Stimulated activated effector memory CD8-positive, alpha-beta T cell treated with anti-CD3 and anti-CD28 coated beads, Interleukin-12 subunit alpha, Interleukin-12 subunit beta, amount 100 ng/mL, for 72 hours (primary cell): ENCODE results near the gene DGUOK.

Source experiments
- ATAC-seq: fragments of 150-1000 bp; cut with Tn5 transposase; 2 replicates; pipeline ENCODE4 v1.10.0; 2021
- DNase-seq, 2 donors: peaks; one replicate each; pipeline ENCODE4 v3.0.0; 2021 to 2022; ENCODE audit warnings: low spot score in 2 of 2
- H3K27ac Mint-ChIP-seq: one replicate; pipeline ENCODE4 v1.8.0; 2022; ENCODE audit warnings: mild to moderate bottlenecking, mixed read lengths
- H3K36me3 Mint-ChIP-seq: one replicate; pipeline ENCODE4 v1.8.0; 2022; ENCODE audit warnings: mild to moderate bottlenecking, mixed read lengths
- H3K4me1 Mint-ChIP-seq: one replicate; pipeline ENCODE4 v1.8.0; 2022; ENCODE audit warnings: mixed read lengths
- H3K4me3 Mint-ChIP-seq: one replicate; pipeline ENCODE4 v1.8.0; 2022; ENCODE audit warnings: mild to moderate bottlenecking, mixed read lengths
- H3K9me3 Mint-ChIP-seq: one replicate; pipeline ENCODE4 v1.8.0; 2022; ENCODE audit warnings: mixed read lengths

Gene DGUOK

GRCh38 chr2:73946215-73946614, 19.5 kb downstream of the DGUOK start:
- Mint-ChIP-seq H3K4me3 (no peak overlapping the region), H3K9me3 (no peaks in the 10 kb centered on the region), H3K4me1 (peaks cover 52% of the 10 kb centered on the region), H3K27ac (no peak overlapping the region), H3K36me3 (peaks cover 92% of the 10 kb centered on the region)
- DNase-seq (no peak), ATAC-seq (no peak)

DNA sequence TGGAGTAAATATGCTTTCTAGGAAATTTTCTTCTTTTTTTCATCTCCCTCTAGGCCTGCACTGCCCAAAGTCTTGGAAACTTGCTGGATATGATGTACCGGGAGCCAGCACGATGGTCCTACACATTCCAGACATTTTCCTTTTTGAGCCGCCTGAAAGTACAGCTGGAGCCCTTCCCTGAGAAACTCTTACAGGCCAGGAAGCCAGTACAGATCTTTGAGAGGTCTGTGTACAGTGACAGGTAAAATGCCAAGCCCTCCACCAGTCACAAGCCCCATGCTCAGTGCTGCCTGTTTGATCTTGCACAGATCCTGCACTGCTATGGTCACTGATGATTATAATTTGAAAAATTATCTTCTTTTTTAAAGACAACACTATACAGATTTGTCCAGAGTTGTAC, 20.0 kb downstream of the DGUOK start:
- peaks cover 52% of the 10 kb centered on the region for H3K4me1 Mint-ChIP-seq
- H3K4me3 Mint-ChIP-seq = no peak overlapping the region
- no peaks in the 10 kb centered on the region for H3K9me3 Mint-ChIP-seq
- H3K27ac Mint-ChIP-seq = no peak overlapping the region
- ATAC-seq = no peak
- peaks cover 92% of the 10 kb centered on the region for H3K36me3 Mint-ChIP-seq
- DNase-seq = no peak

GRCh38 chr2:73947412-73948018, 20.8 kb downstream of the DGUOK start:
- no peak for ATAC-seq
- no peak overlapping the region for H3K27ac Mint-ChIP-seq
- peaks cover 92% of the 10 kb centered on the region for H3K36me3 Mint-ChIP-seq
- no peak for DNase-seq
- no peaks in the 10 kb centered on the region for H3K9me3 Mint-ChIP-seq
- peaks cover 54% of the 10 kb centered on the region for H3K4me1 Mint-ChIP-seq
- no peak overlapping the region for H3K4me3 Mint-ChIP-seq

DNA sequence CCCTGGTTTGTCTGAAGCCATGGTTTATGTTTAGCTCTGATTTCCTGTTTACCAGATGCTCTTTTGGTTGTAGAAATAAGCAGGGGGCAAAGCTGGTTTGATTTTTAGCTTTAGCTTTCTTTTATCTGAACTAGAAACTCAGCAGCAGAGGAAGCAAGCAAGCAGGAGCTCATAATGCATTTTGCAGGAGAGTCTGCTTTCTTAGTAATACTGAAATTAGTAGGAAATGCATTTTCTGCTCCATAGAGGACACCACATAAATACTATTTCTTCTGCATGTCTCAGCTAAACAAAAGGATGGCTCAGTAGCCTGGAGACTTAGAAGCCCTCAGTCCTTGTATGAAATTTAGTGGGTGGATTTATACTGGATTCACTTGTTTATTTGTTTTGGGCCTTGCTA, 23.1 kb downstream of the DGUOK start:
- H3K9me3 Mint-ChIP-seq = no peaks in the 10 kb centered on the region
- ATAC-seq (no peak), DNase-seq (no peak)
- peaks cover 44% of the 10 kb centered on the region for H3K4me1 Mint-ChIP-seq
- H3K4me3 Mint-ChIP-seq = no peak overlapping the region
- H3K27ac Mint-ChIP-seq = peak overlapping the region; percentile 17
- H3K36me3 Mint-ChIP-seq = peaks cover 93% of the 10 kb centered on the region

DNA sequence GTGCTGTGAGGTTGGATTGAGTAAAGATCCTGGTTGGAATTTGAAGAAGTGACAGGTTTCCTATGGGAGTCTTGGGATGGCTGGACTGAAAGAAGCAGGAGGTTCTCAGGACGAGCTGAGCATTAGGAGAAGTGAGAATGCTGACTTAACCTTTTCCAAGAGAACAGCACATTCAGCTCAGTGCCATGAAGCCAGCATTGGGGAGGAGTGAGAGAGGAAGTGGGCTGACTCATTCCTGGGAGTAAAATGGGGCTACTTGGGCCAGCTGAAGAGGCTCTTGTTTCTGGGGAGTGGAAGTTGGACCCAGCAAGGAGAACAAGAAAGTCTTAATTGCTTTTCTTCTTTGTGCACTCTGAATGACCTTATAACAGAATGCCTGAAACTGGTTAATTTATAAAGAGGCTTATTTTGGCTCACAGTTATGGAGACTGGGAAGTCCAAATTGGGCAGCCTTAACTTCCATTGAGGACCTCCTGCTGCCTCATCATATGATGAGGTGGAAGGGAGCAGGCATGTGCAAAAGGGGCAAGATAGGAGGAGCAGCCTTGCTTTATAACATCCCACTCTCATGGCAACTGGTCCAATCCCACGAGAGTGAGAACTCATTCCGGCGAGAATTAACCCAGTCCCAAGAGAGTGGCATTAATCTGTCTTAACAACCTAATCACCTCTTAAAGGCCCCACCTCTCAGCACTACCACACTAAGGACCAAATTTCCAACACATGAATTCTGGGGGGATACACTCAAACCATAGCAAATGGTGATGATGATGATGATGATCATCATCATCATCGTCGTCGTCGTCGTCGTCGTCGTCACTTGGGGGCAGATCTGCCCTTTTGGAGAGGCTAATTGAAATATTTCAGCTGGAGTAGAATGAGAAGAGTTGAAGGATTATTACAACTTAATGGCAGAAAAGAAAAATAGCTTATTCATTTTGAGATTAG, 26.1 kb downstream of the DGUOK start:
- peaks cover 44% of the 10 kb centered on the region for H3K4me1 Mint-ChIP-seq
- ATAC-seq (no peak), DNase-seq (no peak)
- no peaks in the 10 kb centered on the region for H3K9me3 Mint-ChIP-seq
- no peak overlapping the region for H3K4me3 Mint-ChIP-seq
- peaks cover 100% of the 10 kb centered on the region for H3K36me3 Mint-ChIP-seq
- peak overlapping the region; percentile 70 for H3K27ac Mint-ChIP-seq

DNA sequence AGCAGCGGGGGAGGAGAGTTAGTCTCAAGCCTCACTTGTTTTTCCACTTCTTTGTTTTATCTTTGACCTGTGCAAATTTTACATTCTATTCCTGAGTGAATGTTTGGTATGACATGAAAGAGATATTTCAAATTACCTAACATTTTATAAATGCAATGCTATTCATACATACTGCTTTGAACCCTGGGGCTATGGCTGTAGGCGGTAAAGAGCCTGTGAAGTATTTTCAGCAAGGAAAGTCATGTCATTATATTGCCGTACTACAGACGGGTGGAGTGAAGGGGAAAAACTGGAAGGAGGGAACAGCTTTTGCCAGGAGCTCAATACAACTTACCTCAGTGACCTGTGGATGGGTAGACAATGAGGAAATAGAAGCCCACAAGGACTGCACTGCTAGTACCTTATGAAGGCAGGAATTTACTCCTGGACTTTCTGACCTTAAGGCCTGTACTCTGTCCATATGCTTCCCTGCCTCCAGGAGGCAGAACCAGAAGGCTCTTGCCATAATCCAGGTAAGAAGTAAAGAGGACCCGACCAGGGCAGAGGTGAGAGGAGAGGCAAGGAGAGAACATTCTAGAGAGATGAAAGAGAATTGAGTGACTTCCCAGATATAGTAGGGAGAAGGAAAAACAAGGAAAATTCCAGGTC, 29.7 kb downstream of the DGUOK start:
- ATAC-seq (no peak), DNase-seq (no peak)
- Mint-ChIP-seq H3K4me3 (no peak overlapping the region), H3K27ac (peak overlapping the region; percentile 58), H3K9me3 (no peaks in the 10 kb centered on the region), H3K4me1 (peaks cover 25% of the 10 kb centered on the region), H3K36me3 (peaks cover 90% of the 10 kb centered on the region)

DNA sequence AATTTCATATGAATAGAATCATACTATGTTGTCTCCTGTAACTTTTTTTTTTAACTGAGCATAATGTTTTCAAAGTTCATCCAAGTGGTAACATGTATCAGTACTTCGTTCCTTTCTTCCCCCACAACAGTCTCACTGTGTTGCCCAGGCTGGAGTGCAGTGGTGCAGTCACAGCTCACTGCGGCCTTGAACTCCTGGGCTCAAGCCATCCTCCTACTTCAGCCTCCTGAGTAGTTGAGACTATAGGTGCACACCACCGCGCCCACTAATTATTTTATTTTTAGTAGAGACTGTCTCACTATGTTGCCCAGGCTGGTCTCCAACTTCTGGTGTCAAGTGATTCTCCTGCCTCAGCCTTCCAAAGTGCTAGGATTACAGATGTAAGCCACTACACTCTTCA, 34.6 kb downstream of the DGUOK start:
- ATAC-seq = no peak
- H3K36me3 Mint-ChIP-seq = peaks cover 41% of the 10 kb centered on the region
- H3K9me3 Mint-ChIP-seq = peaks cover 7% of the 10 kb centered on the region
- no peak overlapping the region for H3K27ac Mint-ChIP-seq
- no peak overlapping the region for H3K4me3 Mint-ChIP-seq
- DNase-seq = no peak
- H3K4me1 Mint-ChIP-seq = peaks cover 34% of the 10 kb centered on the region

DNA sequence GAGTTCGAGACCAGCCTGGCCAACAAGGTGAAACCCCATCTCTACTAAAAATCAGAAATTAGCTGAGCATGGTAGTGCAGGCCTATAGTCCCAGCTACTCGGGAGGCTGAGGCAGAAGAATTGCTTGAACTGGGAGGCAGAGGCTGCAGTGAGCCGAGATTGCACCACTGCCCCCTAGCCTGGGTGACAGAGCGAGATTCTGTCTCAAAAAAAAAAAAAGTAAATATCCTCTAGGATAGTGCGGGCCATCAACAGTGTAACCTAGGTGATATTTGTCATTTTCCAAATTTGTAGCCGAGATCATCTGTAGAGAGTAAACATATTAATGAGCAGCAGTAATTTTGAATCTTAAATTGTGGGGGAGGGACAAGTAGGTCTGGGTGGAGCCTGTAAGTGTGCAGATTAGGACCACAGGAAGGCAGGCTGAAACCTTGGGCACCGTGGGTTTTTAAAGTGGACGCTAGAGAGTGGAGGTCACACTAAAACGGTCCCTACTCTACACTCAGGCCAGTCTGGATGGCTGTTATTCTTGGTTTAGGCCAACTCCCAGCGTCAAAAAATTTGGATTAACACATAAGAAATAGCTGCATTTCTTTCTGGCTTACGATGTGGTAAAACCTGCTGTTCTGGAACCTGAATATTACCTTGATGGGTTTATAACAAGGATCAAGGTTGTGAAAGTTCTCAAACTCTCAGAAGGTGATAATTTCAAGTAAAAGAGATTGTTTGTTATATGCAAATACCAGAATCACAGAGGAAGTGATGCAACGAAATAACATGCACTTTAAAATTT, 35.3 kb downstream of the DGUOK start:
- Mint-ChIP-seq H3K36me3 (peaks cover 33% of the 10 kb centered on the region), H3K9me3 (peaks cover 7% of the 10 kb centered on the region), H3K27ac (peak overlapping the region; percentile 9), H3K4me1 (peaks cover 29% of the 10 kb centered on the region), H3K4me3 (no peak overlapping the region)
- no peak for ATAC-seq
- no peak for DNase-seq

GRCh38 chr2:73962798-73963197, 36.1 kb downstream of the DGUOK start:
- H3K9me3 Mint-ChIP-seq = peaks cover 7% of the 10 kb centered on the region

DNA sequence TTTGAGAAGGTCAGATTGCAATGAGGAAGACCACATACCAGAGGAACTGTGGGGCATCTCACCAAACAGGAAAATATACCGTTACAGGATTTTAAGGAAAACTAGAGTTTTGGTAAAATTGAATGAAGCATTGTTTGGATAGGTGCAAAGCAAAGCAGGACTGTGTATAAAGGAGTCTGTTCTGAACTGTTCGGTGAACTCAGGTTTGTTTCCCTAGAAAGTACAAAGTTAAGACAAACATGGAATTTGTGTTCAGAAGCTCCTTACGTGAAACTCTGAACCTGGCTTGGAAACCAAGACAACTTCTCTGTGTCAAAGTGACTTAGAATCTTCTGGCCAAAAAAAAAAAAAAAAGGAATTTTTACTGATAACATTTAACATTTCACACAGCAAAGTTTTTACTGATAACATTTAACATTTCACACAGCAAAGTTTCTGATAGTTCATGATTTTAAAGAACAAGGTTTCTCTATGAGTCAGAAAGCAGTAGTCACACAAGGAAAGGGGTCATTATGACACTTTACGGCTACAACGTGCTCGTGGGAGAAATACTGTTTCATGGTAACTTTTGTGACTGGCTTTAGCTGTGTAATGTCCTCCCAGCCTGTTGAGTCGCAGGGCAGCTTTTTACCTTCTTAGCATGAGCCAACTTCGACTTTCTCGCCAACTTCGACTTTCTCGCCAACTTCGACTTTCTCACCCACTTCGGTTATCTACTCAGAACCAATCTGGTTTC, 36.9 kb downstream of the DGUOK start:
- DNase-seq (peak; percentile 20 to 69), ATAC-seq (peak; percentile 99)
- H3K27ac Mint-ChIP-seq = peak overlapping the region; percentile 55
- H3K9me3 Mint-ChIP-seq = peaks cover 7% of the 10 kb centered on the region
- H3K4me1 Mint-ChIP-seq = peaks cover 33% of the 10 kb centered on the region
- peak overlapping the region; percentile 47 for H3K4me3 Mint-ChIP-seq
- H3K36me3 Mint-ChIP-seq = peaks cover 18% of the 10 kb centered on the region

More at GRCh38 chr2:73962798-73963197, 36.1 kb downstream of the DGUOK start:
- DNase-seq (no peak), ATAC-seq (no peak)
- Mint-ChIP-seq H3K27ac (peak overlapping the region; percentile 9), H3K4me1 (peaks cover 29% of the 10 kb centered on the region), H3K4me3 (peak overlapping the region; percentile 47), H3K36me3 (peaks cover 26% of the 10 kb centered on the region)

GRCh38 chr2:73964223-73964622, 37.5 kb downstream of the DGUOK start:
- H3K27ac Mint-ChIP-seq = peak overlapping the region; percentile 55
- H3K4me1 Mint-ChIP-seq = peaks cover 34% of the 10 kb centered on the region
- H3K9me3 Mint-ChIP-seq = peaks cover 7% of the 10 kb centered on the region
- no peak for DNase-seq
- peak; percentile 46 for ATAC-seq
- H3K36me3 Mint-ChIP-seq = peaks cover 11% of the 10 kb centered on the region
- H3K4me3 Mint-ChIP-seq = peak overlapping the region; percentile 47

GRCh38 chr2:73965053-73965452, 38.4 kb downstream of the DGUOK start:
- Mint-ChIP-seq H3K36me3 (peaks cover 3% of the 10 kb centered on the region), H3K4me3 (peak overlapping the region; percentile 47), H3K27ac (peak overlapping the region; percentile 55)

GRCh38 chr2:73968357-73968937, 41.8 kb downstream of the DGUOK start:
- ATAC-seq (no peak), DNase-seq (no peak)
- Mint-ChIP-seq H3K4me3 (no peak overlapping the region), H3K27ac (no peak overlapping the region), H3K36me3 (peaks cover 6% of the 10 kb centered on the region), H3K9me3 (no peaks in the 10 kb centered on the region), H3K4me1 (peaks cover 48% of the 10 kb centered on the region)

More at GRCh38 chr2:73965053-73965452, 38.4 kb downstream of the DGUOK start:
- no peak for ATAC-seq
- DNase-seq = no peak
- Mint-ChIP-seq H3K9me3 (peaks cover 7% of the 10 kb centered on the region), H3K4me1 (peaks cover 39% of the 10 kb centered on the region)

DNA sequence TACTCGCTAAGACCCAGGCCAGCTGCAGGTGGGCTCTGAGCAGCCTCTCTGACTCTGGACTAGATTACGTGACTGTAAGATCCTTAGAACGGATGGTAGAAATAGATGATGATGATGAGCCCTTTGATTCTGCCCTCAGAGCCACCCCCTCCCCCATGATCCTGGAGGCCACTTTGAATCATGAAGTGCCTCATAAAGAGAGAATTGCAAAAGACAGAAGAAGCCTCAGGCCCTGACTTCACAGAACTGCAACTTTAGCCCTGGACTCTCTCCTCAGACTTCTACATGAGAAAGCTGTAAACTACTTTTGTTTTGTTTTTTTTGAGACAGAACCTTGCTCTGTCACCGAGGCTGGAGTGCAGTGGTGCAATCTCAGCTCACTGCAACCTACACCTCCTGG, 42.7 kb downstream of the DGUOK start:
- no peak for ATAC-seq
- H3K9me3 Mint-ChIP-seq = no peaks in the 10 kb centered on the region
- H3K4me1 Mint-ChIP-seq = peaks cover 40% of the 10 kb centered on the region
- no peak overlapping the region for H3K4me3 Mint-ChIP-seq
- H3K27ac Mint-ChIP-seq = peak overlapping the region; percentile 23
- DNase-seq = no peak
- peaks cover 6% of the 10 kb centered on the region for H3K36me3 Mint-ChIP-seq
